ENCODE measurements around the gene CHN2. TPM values are rescaled to one million over a fixed set of nuclear protein-coding genes. Genes with fewer than 3 reads are reported as not detected.
"Not testable (repeated sequence)": the region's sequence is repeated elsewhere in the genome, so short reads cannot be mapped to it uniquely, and the experiment has no call there.

The CHN2 gene
- total RNA-seq, 2 experiments from 2014 or later = not detected

DNA sequence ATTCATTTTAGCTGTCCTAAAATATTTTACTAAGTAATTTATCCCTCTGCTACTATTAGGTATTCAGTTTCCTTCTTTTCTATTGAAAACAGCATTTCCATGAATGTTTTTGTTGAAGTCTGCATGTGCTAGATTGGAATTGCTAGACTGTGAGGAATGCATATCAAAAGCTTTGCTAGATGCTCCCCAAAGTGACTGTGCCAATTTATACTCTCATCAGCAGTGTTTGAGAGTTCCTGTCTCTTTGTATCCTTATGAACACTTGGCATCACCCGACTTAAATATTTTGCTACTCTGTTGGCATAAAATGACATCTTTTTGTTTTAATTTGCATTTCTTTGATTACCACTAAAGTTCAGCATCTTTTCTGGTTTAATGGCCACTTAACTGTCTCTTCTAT, 324.0 kb downstream of the CHN2 start:
- no peak for DNase-seq
- intact Hi-C loops (cut with micrococcal nuclease) = no loop called here
- peaks cover 4% of the 10 kb centered on the region for H3K27me3 Mint-ChIP-seq (ENCODE audit: low read depth)
- CTCF ChIA-PET = no interaction called here
- H3K4me1 Mint-ChIP-seq (ENCODE audit: low read depth) = no peaks in the 10 kb centered on the region
- peaks cover 3% of the 10 kb centered on the region for H3K9me3 Mint-ChIP-seq
- H3K4me3 Mint-ChIP-seq = no peak overlapping the region
- no peak overlapping the region for H3K27ac Mint-ChIP-seq
- no peaks in the 10 kb centered on the region for H3K36me3 Mint-ChIP-seq (ENCODE audit: low read depth)

DNA sequence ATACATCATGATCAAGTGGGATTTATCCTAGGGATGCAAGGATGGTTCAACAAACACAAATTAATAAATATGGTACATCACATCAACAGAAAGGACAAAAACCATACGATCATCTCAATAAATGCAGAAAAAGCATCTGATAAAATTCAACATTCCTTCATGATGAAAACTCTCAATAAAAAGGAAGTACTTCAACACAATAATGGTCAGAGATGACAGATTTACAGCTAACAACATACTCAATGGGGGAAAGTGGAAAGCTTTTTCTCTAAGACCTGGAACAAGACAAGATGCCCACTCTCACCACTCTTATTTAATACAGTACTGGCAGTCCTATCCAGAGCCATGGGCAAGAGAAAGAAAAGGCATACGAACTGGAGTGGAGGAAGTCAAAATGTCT, 329.2 kb downstream of the CHN2 start:
- no peak for DNase-seq
- H3K27me3 Mint-ChIP-seq (ENCODE audit: low read depth) = peaks cover 7% of the 10 kb centered on the region
- no peak overlapping the region for H3K4me3 Mint-ChIP-seq
- intact Hi-C loops (cut with micrococcal nuclease) = no loop called here
- H3K27ac Mint-ChIP-seq = no peak overlapping the region
- CTCF ChIA-PET = no interaction called here
- H3K36me3 Mint-ChIP-seq (ENCODE audit: low read depth) = no peaks in the 10 kb centered on the region
- peaks cover 3% of the 10 kb centered on the region for H3K9me3 Mint-ChIP-seq
- no peaks in the 10 kb centered on the region for H3K4me1 Mint-ChIP-seq (ENCODE audit: low read depth)

DNA sequence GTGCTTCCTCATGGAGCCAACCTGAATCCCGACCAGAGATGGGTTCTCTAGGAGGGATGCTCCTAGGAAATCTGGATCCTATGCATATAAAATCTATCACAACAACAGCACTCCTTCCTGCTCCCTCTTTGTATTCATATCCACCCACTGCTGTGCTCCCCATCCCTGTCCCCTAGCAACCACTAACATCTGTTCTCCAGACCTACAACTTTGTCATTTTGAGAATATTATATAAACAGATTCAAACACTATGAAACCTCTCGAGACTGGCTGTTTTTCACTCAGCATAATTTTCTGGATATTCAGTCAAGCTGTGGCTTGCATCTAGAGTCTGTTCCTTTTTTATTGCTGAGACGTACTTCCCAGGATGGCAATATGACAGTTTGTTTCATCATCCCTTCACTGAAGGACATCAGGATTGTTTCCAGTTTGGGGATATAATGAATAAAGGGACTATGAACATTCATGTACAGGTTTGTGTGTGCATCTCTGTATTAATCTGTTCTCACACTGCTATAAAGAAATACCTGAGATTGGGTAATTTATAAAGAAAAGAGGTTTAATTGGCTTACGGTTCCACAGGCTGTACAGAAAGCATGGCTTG, 333.0 kb downstream of the CHN2 start:
- H3K9me3 Mint-ChIP-seq = no peaks in the 10 kb centered on the region
- no peak for DNase-seq
- H3K27me3 Mint-ChIP-seq (ENCODE audit: low read depth) = peaks cover 5% of the 10 kb centered on the region
- no peaks in the 10 kb centered on the region for H3K4me1 Mint-ChIP-seq (ENCODE audit: low read depth)
- intact Hi-C loops (cut with micrococcal nuclease) = no loop called here
- no peaks in the 10 kb centered on the region for H3K36me3 Mint-ChIP-seq (ENCODE audit: low read depth)
- H3K27ac Mint-ChIP-seq = no peak overlapping the region
- CTCF ChIA-PET = interaction anchor here (0.7 kb wide), 1 partner anchor 68 kb away, joined by 3 read pairs; no protein-coding TSS in a partner anchor
- H3K4me3 Mint-ChIP-seq = no peak overlapping the region

DNA sequence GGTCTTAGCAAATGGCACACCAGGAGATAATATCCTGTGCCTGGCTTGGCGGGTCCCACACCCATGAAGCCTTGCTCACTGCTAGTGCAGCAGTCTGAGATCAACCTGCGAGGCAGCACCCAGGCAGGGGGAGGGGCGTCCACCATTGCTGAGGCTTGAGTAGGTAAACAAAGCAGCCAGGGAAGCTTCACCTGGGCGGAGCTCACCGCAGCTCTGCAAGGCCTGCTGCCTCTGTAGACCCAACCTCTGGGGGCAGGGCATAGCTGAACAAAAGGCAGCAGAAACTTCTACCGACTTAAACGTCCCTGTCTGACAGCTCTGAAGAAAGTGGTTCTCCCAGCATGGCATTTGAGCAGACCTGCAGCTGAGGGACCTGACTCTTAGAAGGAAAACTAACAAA, 334.0 kb downstream of the CHN2 start:
- H3K4me3 Mint-ChIP-seq; intact Hi-C loops (cut with micrococcal nuclease); H3K4me1 Mint-ChIP-seq (ENCODE audit: low read depth); H3K36me3 Mint-ChIP-seq (ENCODE audit: low read depth); DNase-seq; H3K9me3 Mint-ChIP-seq; H3K27me3 Mint-ChIP-seq (ENCODE audit: low read depth); H3K27ac Mint-ChIP-seq: not testable (repeated sequence)
- CTCF ChIA-PET = interaction anchor here (0.7 kb wide), 1 partner anchor 673 kb away, joined by 3 read pairs; no protein-coding TSS in a partner anchor

Other genes starting within 250 kb of the CHN2 start
- not detected for gene TRIL, start 236.4 kb upstream of the CHN2 start, total RNA-seq
- not detected for gene CPVL, start 48.2 kb upstream of the CHN2 start, total RNA-seq

Data from activated naive CD4-positive, alpha-beta T cell treated with anti-CD3 and anti-CD28 coated beads for 36 hours (primary cell).